Anterior cingulate cortex (tissue), 58 donors: Measurements from ENCODE around the gene MYO1D.

Experiments used
- DNase-seq, 58 donors: peaks; one replicate each; lab custom pipeline; 2025; lab: John Stamatoyannopoulos, UW

MYO1D gene

GRCh38 chr17:32497431-32498205 is 379.3 kb downstream of the MYO1D start:
- DNase-seq = no peak

DNA sequence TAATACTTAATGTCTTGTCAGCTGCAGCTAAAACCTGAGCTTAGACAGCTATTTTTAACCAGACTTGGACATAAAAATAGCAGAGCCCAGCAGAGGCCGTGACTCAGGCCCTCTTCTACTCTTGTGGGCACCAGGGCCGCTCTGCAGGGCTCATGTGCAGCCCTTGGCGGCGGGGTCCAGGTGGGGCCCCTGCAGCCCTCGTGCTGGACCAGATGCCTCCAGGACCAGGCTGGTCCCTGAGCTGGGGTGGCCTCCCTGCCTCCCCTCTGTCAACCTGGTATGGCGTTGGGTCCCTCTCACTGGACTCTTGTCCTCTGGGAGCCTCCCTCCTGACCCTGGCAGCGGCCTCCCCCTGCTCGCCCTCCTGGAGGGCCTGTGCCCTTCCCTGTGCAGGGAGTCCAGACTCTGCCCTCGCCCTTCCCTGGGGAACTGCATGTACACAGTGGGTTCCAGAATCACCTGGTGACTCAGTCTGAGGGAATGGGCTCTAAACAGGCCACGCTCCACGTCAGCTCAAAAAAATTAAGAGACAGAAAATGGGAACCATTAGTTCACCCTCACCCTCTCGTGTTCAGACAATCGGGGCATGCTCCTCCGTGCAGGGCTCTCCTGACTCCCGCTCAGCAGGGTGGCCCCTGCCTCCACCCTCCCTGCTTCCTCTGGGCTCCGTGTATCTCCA is 380.4 kb downstream of the MYO1D start:
- no peak for DNase-seq

DNA sequence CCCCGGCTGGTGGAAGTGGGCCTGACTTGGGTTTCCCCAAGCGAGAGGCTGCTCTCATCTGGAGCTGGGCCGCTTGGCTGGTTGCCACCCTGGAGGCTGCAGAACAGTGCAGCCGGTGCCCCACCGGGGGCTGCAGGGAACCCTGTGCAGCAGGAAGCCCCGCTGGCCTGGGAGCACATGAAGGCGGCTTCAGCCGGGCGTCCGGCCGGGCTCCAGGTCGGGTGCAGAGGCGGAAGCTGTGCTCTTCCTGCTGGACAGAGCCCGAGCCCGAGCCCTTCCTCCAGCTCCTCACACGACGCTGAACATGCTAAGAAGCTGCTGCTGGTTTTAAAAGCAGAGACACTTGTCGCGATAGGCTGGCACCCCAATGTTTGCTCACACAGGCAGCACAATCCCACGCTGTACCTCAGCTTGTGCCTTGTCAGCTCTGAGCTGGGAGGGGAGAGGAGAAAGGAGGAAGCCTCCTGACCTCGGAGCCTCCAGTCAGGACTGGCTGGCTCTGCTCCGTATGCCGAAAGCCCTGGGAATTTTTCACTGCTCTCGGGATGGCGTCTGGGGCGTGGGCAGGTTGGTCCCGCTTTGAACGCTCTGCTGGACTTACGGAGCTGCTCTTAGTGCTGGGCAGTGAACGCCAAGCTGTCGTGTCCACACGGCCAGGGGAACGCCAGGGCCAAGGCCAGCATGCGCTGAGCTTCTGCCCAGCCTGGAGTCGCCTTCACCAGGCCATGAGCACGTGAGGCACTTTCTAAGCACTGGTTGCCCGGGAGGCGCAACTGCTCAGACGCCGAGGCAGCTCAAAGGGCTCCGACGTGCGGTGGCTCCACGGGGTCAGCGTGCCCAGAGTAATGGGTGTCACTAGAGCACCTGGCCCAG is 381.3 kb downstream of the MYO1D start:
- peak in 33 of 58 donors; percentile 18 to 69 (median 40) for DNase-seq

DNA sequence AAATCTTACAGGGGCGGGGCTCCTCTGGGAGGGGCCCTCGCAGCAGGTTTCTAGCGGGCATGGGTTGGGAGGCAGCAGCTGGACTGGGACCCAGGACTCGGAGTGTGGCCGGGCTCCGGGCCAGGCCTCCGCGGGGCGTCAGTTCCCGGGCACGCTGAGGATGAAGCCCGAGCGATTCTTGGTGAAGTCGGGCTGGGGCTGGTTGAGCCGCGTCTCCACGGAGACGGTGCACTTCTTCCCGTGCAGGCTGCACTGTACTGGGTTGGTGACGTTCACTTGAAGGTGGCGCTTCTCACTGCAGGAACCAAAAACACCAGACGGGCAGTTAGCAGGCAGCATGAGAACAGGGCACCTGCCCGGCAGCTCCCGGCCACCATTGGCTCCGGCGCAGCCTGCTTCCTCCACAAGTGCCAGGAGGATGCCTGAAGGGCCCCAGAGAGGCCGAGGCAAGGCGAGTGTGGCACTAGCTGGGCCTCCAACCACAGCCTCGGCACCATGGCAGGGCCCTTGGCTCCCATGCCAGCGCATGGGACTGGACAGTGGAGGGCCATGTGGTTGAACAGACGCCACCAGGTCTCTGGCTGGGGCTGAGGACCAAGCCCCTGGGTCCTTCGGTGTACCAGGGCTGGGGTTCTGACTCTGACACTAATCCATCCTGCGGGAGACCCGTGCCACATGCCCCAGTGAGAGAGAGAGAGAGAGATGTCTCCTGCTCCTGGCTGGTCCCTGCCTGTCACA is 382.1 kb downstream of the MYO1D start:
- peak in 45 of 58 donors; percentile 20 to 79 (median 53) for DNase-seq

- no peak for DNase-seq
Measured at GRCh38 chr17:32493976-32494513, 382.9 kb downstream of the MYO1D start.

GRCh38 chr17:32493571-32493970 is 383.4 kb downstream of the MYO1D start:
- DNase-seq = no peak

- DNase-seq = no peak
Measured at GRCh38 chr17:32492648-32493289, 384.2 kb downstream of the MYO1D start.

DNA sequence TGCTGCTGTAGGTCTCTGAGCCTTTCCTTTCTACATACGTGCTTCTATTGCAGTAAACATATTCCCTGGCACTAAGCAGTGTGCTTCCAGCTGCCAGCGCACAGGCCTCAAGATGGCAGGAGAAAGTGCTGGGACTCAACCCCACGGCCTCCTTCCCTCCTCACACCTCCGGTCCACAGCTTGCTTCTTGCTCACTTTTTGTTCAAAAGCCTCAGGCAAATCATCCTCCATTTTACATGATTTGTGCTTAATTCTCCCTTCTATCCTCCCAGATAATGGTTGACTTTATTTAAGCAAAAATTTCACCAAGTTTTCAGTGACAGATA is 384.7 kb downstream of the MYO1D start:
- peak in 1 of 58 donors; percentile 47 for DNase-seq

- peak in 2 of 58 donors; percentile 23 to 45 for DNase-seq
Measured at GRCh38 chr17:32491371-32492263, 385.3 kb downstream of the MYO1D start.

DNA sequence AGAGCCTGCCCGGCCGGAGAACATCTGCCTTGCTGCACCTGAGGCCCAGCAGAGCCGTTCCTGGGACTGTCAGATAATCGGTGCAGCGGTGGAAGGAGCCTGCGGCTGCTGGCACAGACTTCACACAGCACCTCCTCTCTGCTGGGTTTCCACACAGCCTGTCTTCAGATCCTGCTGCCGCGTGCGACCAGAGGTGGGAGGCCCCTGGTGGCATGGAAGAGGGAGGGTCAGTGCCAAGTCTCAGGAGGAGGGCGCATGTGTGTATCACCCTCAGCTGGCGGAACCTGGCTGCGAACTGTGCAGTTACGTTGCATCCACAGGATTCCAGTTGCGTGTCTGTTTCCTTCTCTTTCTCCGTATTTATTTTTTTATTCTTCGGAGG is 386.8 kb downstream of the MYO1D start:
- DNase-seq = peak in 5 of 58 donors; percentile 16 to 36 (median 19)

GRCh38 chr17:32489320-32490100 is 387.4 kb downstream of the MYO1D start:
- DNase-seq = no peak

- no peak for DNase-seq
Measured at GRCh38 chr17:32488604-32489180, 388.2 kb downstream of the MYO1D start.

DNA sequence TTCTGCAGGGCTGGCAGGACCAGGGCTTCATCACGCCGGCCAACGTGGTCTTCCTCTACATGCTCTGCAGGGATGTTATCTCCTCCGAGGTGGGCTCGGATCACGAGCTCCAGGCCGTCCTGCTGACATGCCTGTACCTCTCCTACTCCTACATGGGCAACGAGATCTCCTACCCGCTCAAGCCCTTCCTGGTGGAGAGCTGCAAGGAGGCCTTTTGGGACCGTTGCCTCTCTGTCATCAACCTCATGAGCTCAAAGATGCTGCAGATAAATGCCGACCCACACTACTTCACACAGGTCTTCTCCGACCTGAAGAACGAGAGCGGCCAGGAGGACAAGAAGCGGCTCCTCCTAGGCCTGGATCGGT is 388.8 kb downstream of the MYO1D start:
- DNase-seq = no peak

GRCh38 chr17:32487473-32488176 is 389.3 kb downstream of the MYO1D start:
- peak in 10 of 58 donors; percentile 29 to 56 (median 46) for DNase-seq

- peak in 48 of 58 donors; percentile 52 to 90 (median 80) for DNase-seq
Measured at GRCh38 chr17:32486701-32487472, 390.0 kb downstream of the MYO1D start, which contains the start of gene CDK5R1. Gene CDK5R1, plus strand, starts transcription at chr17:32486993. Its CDS starts 628 bp downstream, at chr17:32487621.
